Skeletal muscle satellite cell (primary cell): ENCODE measurements around the gene ARHGAP42.
"Not testable (repeated sequence)": the region's sequence is repeated elsewhere in the genome, so short reads cannot be mapped to it uniquely, and the experiment has no call there.

ENCODE experiments used
- H3K27me3 ChIP-seq: 2 replicates; pipeline ENCODE4 v1.7.0; 2013; ENCODE audit warnings: low read length; ENCODE audit not compliant: control insufficient read depth, insufficient read depth
- H3K36me3 ChIP-seq: 2 replicates; pipeline ENCODE4 v1.7.0; 2013; ENCODE audit warnings: mild to moderate bottlenecking, control low read depth, low read length; ENCODE audit not compliant: insufficient read depth
- H3K4me1 ChIP-seq: 2 replicates; pipeline ENCODE4 v1.7.0; 2013; ENCODE audit warnings: low read length; ENCODE audit not compliant: control insufficient read depth, insufficient read depth
- H3K4me2 ChIP-seq: 2 replicates; pipeline ENCODE4 v1.7.0; 2013; ENCODE audit warnings: mild to moderate bottlenecking, low read length
- H3K4me3 ChIP-seq: 2 replicates; pipeline ENCODE4 v1.7.0; 2013; ENCODE audit warnings: low read length
- H3K9ac ChIP-seq: 2 replicates; pipeline ENCODE4 v1.7.0; 2013; ENCODE audit warnings: mild to moderate bottlenecking, low read depth, low read length, moderate library complexity
- H3K9me3 ChIP-seq: replicated peaks from 2 replicates; pipeline ENCODE4 v1.7.0; 2013; ENCODE audit warnings: mild to moderate bottlenecking, control low read depth, low read length

ARHGAP42 gene

DNA sequence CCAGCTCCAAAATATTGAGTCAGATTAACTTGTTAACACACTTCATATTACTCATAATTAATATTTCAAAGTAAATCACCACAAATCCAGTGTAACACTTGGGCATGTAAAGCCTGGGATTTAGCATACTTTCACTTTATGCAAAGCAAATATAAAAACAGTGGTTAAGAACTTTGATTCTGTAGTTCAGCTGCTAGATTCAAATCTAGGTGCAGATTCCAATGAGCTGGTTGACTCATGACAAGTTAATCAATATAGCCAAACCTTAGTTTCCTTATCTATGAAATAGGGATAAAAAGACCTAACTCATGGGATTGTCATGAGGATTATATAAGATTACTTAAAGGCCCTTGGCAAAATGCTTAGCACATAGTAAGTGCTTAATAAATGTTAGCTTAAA, 45.9 kb downstream of the ARHGAP42 start:
- Histone ChIP-seq H3K9me3 (no peaks in the 10 kb centered on the region), H3K4me2 (no peak overlapping the region), H3K4me1 (no peaks in the 10 kb centered on the region), H3K36me3 (no peaks in the 10 kb centered on the region), H3K9ac (no peak overlapping the region), H3K27me3 (no peaks in the 10 kb centered on the region), H3K4me3 (no peak overlapping the region)

- Histone ChIP-seq H3K36me3 (no peaks in the 10 kb centered on the region), H3K9ac (no peak overlapping the region), H3K4me3 (no peak overlapping the region), H3K4me2 (no peak overlapping the region), H3K27me3 (no peaks in the 10 kb centered on the region), H3K9me3 (no peaks in the 10 kb centered on the region), H3K4me1 (peaks cover 10% of the 10 kb centered on the region)
Measured at GRCh38 chr11:100734743-100735527, 47.8 kb downstream of the ARHGAP42 start.

DNA sequence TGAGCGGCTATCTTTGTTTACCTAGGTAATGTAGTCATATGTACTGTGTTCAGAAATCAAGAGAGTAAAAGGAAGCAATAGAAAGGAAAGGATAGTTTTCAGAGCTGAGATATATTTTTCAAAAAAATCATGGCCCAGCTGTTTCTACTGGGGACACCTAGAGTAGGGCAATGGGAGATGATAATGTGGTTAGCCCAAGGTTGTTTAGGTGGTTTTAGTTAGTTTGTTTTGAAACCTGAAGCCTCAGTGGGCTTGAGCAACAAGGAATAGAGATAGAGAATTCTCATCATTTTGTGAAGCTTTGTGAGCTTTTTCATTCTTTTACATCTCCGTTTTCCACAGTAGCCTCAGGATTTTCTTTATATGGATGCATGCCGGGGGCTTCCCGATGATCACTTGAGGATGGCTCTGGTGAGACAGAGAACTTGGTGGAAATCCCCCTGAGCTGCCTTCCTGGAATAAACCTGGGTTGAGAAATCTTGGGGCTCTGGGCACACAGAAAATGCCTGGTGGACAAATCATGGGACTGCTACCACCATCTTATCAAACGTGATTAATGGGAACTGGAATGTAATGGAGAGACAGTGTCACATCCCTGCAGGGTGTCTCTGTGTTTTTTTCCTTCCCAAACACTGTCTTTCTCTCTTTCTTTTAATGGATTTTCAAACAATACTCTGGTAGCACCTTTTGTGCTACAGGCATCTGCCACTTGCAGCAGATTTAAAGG, 49.0 kb downstream of the ARHGAP42 start:
- H3K9ac ChIP-seq = no peak overlapping the region
- H3K4me2 ChIP-seq = no peak overlapping the region
- H3K4me1 ChIP-seq = peaks cover 19% of the 10 kb centered on the region
- H3K36me3 ChIP-seq = no peaks in the 10 kb centered on the region
- no peaks in the 10 kb centered on the region for H3K27me3 ChIP-seq
- H3K4me3 ChIP-seq = no peak overlapping the region
- no peaks in the 10 kb centered on the region for H3K9me3 ChIP-seq

DNA sequence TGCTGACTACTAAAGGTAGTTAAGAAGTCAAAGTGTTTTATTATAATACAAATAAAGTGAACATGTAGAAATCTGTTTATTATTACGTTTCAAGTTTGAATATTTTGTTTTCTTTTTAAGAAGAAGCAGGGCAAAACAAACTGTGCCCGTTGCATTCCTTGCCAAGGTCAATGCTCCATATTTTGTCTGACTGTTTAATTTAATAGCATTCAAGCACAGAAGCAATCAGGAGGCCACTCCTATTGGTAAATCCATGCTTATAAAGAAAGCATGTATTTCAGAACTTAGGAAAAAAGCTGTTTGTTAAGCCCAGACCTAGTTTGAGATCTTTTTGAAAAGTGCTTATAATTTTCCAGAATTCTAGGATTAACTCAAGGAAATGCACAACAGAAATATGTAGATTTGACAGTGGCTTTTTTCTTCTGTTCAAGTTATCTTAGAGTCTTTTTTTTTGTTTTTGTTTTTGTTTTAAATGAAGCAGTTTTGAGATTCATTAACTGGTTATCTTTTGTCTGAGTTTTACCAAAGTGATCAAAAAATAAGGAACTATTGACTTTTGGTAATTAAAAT, 51.7 kb downstream of the ARHGAP42 start:
- H3K27me3 ChIP-seq = no peaks in the 10 kb centered on the region
- no peak overlapping the region for H3K4me3 ChIP-seq
- peak overlapping the region; percentile 38 for H3K9ac ChIP-seq
- H3K4me2 ChIP-seq = no peak overlapping the region
- no peaks in the 10 kb centered on the region for H3K36me3 ChIP-seq
- peaks cover 19% of the 10 kb centered on the region for H3K4me1 ChIP-seq
- no peaks in the 10 kb centered on the region for H3K9me3 ChIP-seq

DNA sequence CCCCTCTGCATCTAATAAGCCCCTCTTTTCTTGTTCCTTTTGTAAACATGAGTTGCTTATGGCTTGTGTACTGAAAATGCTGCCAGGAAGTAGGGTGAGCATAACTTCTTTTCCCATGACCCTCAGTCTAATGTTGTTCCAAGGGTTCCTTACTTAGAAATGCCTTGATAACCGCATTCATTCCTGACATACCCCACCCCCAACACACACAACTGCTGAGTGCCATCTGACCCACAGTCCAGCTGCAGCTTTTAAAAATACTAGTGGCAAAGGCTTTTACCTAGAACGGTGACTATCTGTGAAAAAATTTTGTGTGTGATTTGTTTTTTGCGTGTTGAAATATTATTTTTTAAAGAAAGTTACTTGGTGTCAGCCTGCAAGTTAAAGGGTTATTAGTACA, 52.6 kb downstream of the ARHGAP42 start:
- no peaks in the 10 kb centered on the region for H3K36me3 ChIP-seq
- no peaks in the 10 kb centered on the region for H3K9me3 ChIP-seq
- H3K4me1 ChIP-seq = peaks cover 19% of the 10 kb centered on the region
- H3K4me3 ChIP-seq = no peak overlapping the region
- H3K9ac ChIP-seq = peak overlapping the region; percentile 44
- no peaks in the 10 kb centered on the region for H3K27me3 ChIP-seq
- H3K4me2 ChIP-seq = peak overlapping the region; percentile 44

- Histone ChIP-seq H3K4me1 (peaks cover 19% of the 10 kb centered on the region), H3K9ac (peak overlapping the region; percentile 44)
Measured at GRCh38 chr11:100740440-100740839, 53.4 kb downstream of the ARHGAP42 start.

GRCh38 chr11:100741866-100742625, 55.0 kb downstream of the ARHGAP42 start:
- no peak overlapping the region for H3K4me3 ChIP-seq
- no peak overlapping the region for H3K9ac ChIP-seq
- H3K27me3 ChIP-seq = no peaks in the 10 kb centered on the region
- H3K4me1 ChIP-seq = peaks cover 19% of the 10 kb centered on the region
- no peaks in the 10 kb centered on the region for H3K9me3 ChIP-seq
- no peak overlapping the region for H3K4me2 ChIP-seq
- no peaks in the 10 kb centered on the region for H3K36me3 ChIP-seq

More at GRCh38 chr11:100740440-100740839, 53.4 kb downstream of the ARHGAP42 start:
- peak overlapping the region; percentile 44 for H3K4me2 ChIP-seq
- H3K27me3 ChIP-seq = no peaks in the 10 kb centered on the region
- no peaks in the 10 kb centered on the region for H3K9me3 ChIP-seq
- H3K4me3 ChIP-seq = peak overlapping the region; percentile 29
- H3K36me3 ChIP-seq = no peaks in the 10 kb centered on the region

- H3K4me2 ChIP-seq = no peak overlapping the region
- H3K4me3 ChIP-seq = no peak overlapping the region
- no peak overlapping the region for H3K9ac ChIP-seq
- H3K9me3 ChIP-seq = peaks cover 4% of the 10 kb centered on the region
- no peaks in the 10 kb centered on the region for H3K27me3 ChIP-seq
- no peaks in the 10 kb centered on the region for H3K4me1 ChIP-seq
- H3K36me3 ChIP-seq = no peaks in the 10 kb centered on the region
Measured at GRCh38 chr11:100746448-100746847, 59.4 kb downstream of the ARHGAP42 start.

DNA sequence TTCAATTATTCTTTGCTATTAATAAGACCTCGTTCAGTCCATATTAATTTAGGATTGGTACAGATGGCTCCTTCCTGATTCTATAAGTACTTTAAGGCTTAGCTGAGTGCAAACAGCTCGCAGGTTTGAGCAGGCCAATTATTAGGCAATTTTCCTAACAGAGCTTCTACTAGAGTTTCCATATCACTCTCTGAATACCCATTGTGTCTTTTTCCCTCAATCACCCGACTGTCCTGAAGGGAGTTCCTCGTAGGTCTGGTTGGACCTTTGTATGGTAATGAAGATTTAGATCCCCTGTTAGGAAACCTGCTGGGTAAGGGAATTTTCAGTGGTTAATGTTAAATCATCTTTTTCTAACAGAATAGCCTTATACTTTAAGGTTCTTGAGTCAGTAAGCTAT, 61.1 kb downstream of the ARHGAP42 start:
- no peaks in the 10 kb centered on the region for H3K27me3 ChIP-seq
- no peak overlapping the region for H3K4me2 ChIP-seq
- peaks cover 4% of the 10 kb centered on the region for H3K9me3 ChIP-seq
- no peak overlapping the region for H3K4me3 ChIP-seq
- H3K9ac ChIP-seq = no peak overlapping the region
- H3K36me3 ChIP-seq = no peaks in the 10 kb centered on the region
- no peaks in the 10 kb centered on the region for H3K4me1 ChIP-seq

DNA sequence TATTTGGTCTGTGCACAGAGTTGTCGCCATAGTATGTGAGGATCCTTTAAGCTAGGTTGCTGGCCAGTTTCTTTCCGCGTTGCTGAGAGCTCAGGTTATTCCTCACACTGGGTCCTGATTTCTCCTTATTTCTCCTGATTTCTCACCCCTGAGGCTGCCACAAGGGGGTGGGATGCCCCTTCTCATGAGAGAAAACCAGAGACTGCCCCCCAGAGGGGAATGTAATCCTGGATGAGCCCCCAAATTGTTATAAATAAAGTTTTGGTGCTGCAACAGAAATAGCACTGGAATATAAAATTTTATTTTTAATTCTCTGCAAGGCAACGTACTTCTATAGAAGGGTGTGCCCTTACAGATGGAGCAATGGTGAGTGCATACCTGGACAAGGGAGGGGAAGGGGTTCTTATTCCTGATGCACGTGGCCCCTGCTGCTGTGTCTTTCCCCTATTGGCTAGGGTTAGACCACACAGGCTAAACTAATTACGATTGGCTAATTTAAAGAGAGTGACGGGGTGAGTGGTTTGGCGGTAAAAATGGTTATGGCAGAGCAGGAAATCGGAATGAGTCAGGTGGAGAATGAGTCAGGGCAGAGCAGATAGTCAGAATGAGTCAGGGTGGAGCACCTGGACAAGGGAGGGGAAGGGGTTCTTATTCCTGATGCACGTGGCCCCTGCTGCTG, 62.9 kb downstream of the ARHGAP42 start:
- H3K4me2 ChIP-seq, H3K36me3 ChIP-seq, H3K4me3 ChIP-seq, H3K4me1 ChIP-seq, H3K9me3 ChIP-seq, H3K27me3 ChIP-seq, H3K9ac ChIP-seq: not testable (repeated sequence)

- not testable (repeated sequence) for H3K9me3 ChIP-seq, H3K4me1 ChIP-seq, H3K4me3 ChIP-seq, H3K4me2 ChIP-seq, H3K27me3 ChIP-seq, H3K36me3 ChIP-seq, H3K9ac ChIP-seq
Measured at GRCh38 chr11:100750566-100750891, 63.4 kb downstream of the ARHGAP42 start.
